H1 (cell line): Measurements from ENCODE around the gene SLC35D3. TPM values are rescaled to one million over a fixed set of nuclear protein-coding genes. Genes with fewer than 3 reads are reported as not detected.

Experiments
- BRCA1 ChIP-seq: IDR thresholded peaks from 2 replicates; pipeline ENCODE4 v1.6.1; 2012; ENCODE audit warnings: low read depth, low read length, improper control_type of control experiment
- CHD7 ChIP-seq: fragments of 300-600 bp; sonication (generic); IDR thresholded peaks from 2 replicates; pipeline ENCODE4 v1.7.1; 2012; ENCODE audit warnings: low read length, moderate library complexity, mild to moderate bottlenecking, inconsistent platforms; ENCODE audit not compliant: insufficient replicate concordance
- JUN ChIP-seq: IDR thresholded peaks from 2 replicates; pipeline ENCODE4 v1.6.1; 2011; ENCODE audit warnings: low read depth, mild to moderate bottlenecking, improper control_type of control experiment, low read length
- KDM1A ChIP-seq: fragments of 200-600, 300-600 bp; sonication (generic); IDR thresholded peaks from 2 replicates; pipeline ENCODE4 v1.7.1; 2016; ENCODE audit warnings: mild to moderate bottlenecking, low read length, borderline replicate concordance
- USF2 ChIP-seq: IDR thresholded peaks from 2 replicates; pipeline ENCODE4 v1.6.1; 2011; ENCODE audit warnings: low read length, improper control_type of control experiment
- polyA plus RNA-seq, 7 experiments: library from polyadenylated mRNA; depleted of rRNA in 3 of 7; stranded (reverse) in 5 of 7; unstranded in 2 of 7; fragments of >200 nt in 5 of 7; fragments of 200-250 nt in 2 of 7; gene quantifications; 1 replicate in 5 of 7; 2 replicates in 1 of 7; 4 replicates in 1 of 7; pipeline versions ENCODE4 v1.2.1 to v1.2.3, GENCODE V29; 2011 to 2013; ENCODE audit warnings: missing spikeins in 2 of 7, mixed read lengths in 2 of 7
- total RNA-seq: library from RNA; stranded (reverse); fragmentation: NEBNext Ultra II Directional; extraction: Animal tissue kit (Norgen Biotek cat#: 25700); gene quantifications from 2 replicates; pipeline ENCODE4 v1.2.1, GENCODE V29; 2021

The SLC35D3 gene
- total and polyA plus RNA-seq, 2 of the 8 experiments (the other 6 are each of a cell fraction or from before 2014, with no cell fraction given): 0.27 to 0.39 TPM

GRCh38 chr6:136921381-136921935 lies 643 bp upstream of the SLC35D3 start (continued):
- TF ChIP-seq CHD7 (no peak), KDM1A (no peak), BRCA1 (no peak), JUN (no peak), USF2 (no peak)
